Mesendoderm (in vitro differentiated cells): ENCODE results near the gene NCK2.

ENCODE experiments used
- DNase-seq: peaks from one replicate; pipeline ENCODE4 v3.0.0; 2013
- H2AK5ac ChIP-seq: 2 replicates; pipeline ENCODE4 v1.6.1; 2013; ENCODE audit warnings: low read length, inconsistent platforms
- H2BK120ac ChIP-seq: 2 replicates; pipeline ENCODE4 v1.6.1; 2013; ENCODE audit warnings: low read depth, mild to moderate bottlenecking, low read length, moderate library complexity, mixed read lengths
- H2BK15ac ChIP-seq: replicated peaks from 2 replicates; pipeline ENCODE4 v1.6.1; 2013; ENCODE audit warnings: low read depth, mild to moderate bottlenecking, moderate library complexity
- H2BK5ac ChIP-seq: 2 replicates; pipeline ENCODE4 v1.6.1; 2013; ENCODE audit warnings: low read length, inconsistent platforms
- H3K18ac ChIP-seq: 2 replicates; pipeline ENCODE4 v1.6.1; 2013; ENCODE audit warnings: mild to moderate bottlenecking, low read length, mixed read lengths
- H3K23ac ChIP-seq: one replicate; pipeline ENCODE4 v1.6.1; 2013; ENCODE audit warnings: low read length
- H3K27ac ChIP-seq: 2 replicates; pipeline ENCODE4 v1.5.1; 2013; ENCODE audit warnings: low read depth, mild to moderate bottlenecking, inconsistent platforms, low read length, moderate library complexity
- H3K27me3 ChIP-seq: 2 replicates; pipeline ENCODE4 v1.6.1; 2013; ENCODE audit warnings: low read length, control low read depth, mild to moderate bottlenecking, inconsistent platforms; ENCODE audit not compliant: insufficient read depth, poor library complexity
- H3K36me3 ChIP-seq: 2 replicates; pipeline ENCODE4 v1.6.1; 2013; ENCODE audit warnings: low read length, inconsistent platforms; ENCODE audit not compliant: control insufficient read depth, insufficient read depth
- H3K4ac ChIP-seq: one replicate; pipeline ENCODE4 v1.6.1; 2013; ENCODE audit warnings: low read depth, mild to moderate bottlenecking, low read length, moderate library complexity
- H3K4me1 ChIP-seq: 2 replicates; pipeline ENCODE4 v1.6.1; 2013; ENCODE audit warnings: low read depth, low read length, inconsistent platforms; ENCODE audit not compliant: control insufficient read depth
- H3K4me2 ChIP-seq: 2 replicates; pipeline ENCODE4 v1.6.1; 2013; ENCODE audit warnings: low read length
- H3K4me3 ChIP-seq: 2 replicates; pipeline ENCODE4 v1.5.1; 2013; ENCODE audit warnings: mild to moderate bottlenecking, low read length
- H3K56ac ChIP-seq: one replicate; pipeline ENCODE4 v1.6.1; 2013; ENCODE audit warnings: low read length
- H3K79me1 ChIP-seq: 2 replicates; pipeline ENCODE4 v1.6.1; 2013; ENCODE audit warnings: low read length, inconsistent platforms
- H3K79me2 ChIP-seq: 2 replicates; pipeline ENCODE4 v1.6.1; 2013; ENCODE audit warnings: mild to moderate bottlenecking, low read length; ENCODE audit not compliant: control insufficient read depth, insufficient read depth
- H3K9ac ChIP-seq: 2 replicates; pipeline ENCODE4 v1.6.1; 2013; ENCODE audit warnings: low read length, inconsistent platforms
- H4K5ac ChIP-seq: one replicate; pipeline ENCODE4 v1.6.1; 2013; ENCODE audit warnings: low read length
- H4K8ac ChIP-seq: one replicate; pipeline ENCODE4 v1.6.1; 2013; ENCODE audit warnings: low read depth, mild to moderate bottlenecking, control low read depth, low read length, moderate library complexity
- WGBS: extraction: QIAGEN DNeasy Blood & Tissue Kit; methylation state at CpG from one replicate; pipeline ENCODE4 v1.1.7; 2013; ENCODE audit warnings: low lambda C conversion rate, missing lambda C conversion rate; ENCODE audit not compliant: insufficient coverage; ENCODE audit errors: extremely low coverage; 5-methylcytosine and 5-hydroxymethylcytosine counted together

NCK2 gene

DNA sequence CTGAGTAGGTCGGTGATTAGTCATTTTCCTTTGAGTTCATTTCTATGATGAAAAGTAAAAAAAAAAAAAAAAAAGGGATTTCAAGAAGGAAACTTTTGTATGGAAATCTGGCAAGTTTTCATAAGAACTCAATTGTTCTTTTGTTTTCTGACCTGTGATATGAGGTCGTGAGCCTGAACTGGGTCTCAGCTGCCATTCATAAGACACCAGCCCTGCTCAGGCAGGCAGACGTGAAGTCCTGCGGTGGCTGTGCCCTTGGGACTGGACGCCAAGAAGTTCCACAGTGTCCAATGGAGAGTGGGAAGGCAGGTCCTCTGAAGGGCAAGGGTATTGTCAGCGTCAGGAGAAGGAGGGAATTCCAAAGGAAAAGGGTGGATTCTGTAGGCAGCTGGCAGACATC, 183.9 kb downstream of the NCK2 start:
- Histone ChIP-seq H2BK5ac (no peak overlapping the region), H3K23ac (no peak overlapping the region), H3K27ac (no peak overlapping the region), H3K36me3 (no peaks in the 10 kb centered on the region), H4K5ac (no peak overlapping the region), H3K4me1 (no peaks in the 10 kb centered on the region), H3K4ac (no peak overlapping the region), H3K56ac (no peak overlapping the region), H3K4me2 (no peak overlapping the region), H3K79me2 (no peaks in the 10 kb centered on the region), H2AK5ac (no peak overlapping the region), H2BK15ac (no peak overlapping the region), H3K18ac (no peak overlapping the region), H4K8ac (no peak overlapping the region), H3K4me3 (no peak overlapping the region), H3K27me3 (no peaks in the 10 kb centered on the region), H3K79me1 (no peaks in the 10 kb centered on the region), H3K9ac (no peak overlapping the region), H2BK120ac (no peak overlapping the region)
- no CpG with 5 or more reads among the region's 6 CpGs for WGBS
- DNase-seq, result no peak

DNA sequence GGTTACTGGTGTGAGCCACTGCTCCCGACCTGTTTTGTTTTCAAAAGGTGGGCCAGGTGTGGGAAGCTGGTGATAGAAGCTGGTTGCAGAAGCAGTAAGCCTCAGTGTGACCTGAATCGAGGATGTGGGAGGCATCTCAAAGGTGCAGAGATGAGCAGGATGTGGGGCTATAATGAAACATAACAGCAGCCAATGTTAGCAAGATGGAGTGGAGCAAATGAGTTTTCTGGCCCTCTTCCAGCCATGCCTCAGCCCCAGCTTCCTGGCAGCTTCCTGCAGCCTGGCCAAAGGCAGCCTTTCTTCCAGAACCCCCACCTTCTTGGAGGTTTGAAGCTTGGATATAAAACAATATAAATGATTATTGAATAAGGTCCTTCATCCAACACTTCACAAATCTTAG, 184.8 kb downstream of the NCK2 start:
- H2BK5ac ChIP-seq, result no peak overlapping the region
- no peak overlapping the region for H2BK120ac ChIP-seq
- H4K5ac ChIP-seq, result no peak overlapping the region
- H3K36me3 ChIP-seq, result no peaks in the 10 kb centered on the region
- no peak overlapping the region for H3K18ac ChIP-seq
- no peaks in the 10 kb centered on the region for H3K79me2 ChIP-seq
- H3K4me3 ChIP-seq, result no peak overlapping the region
- no peak overlapping the region for H3K27ac ChIP-seq
- H3K9ac ChIP-seq, result no peak overlapping the region
- H3K79me1 ChIP-seq, result no peaks in the 10 kb centered on the region
- no peaks in the 10 kb centered on the region for H3K4me1 ChIP-seq
- no peaks in the 10 kb centered on the region for H3K27me3 ChIP-seq
- H4K8ac ChIP-seq, result no peak overlapping the region
- H3K4me2 ChIP-seq, result no peak overlapping the region
- WGBS, result no CpG with 5 or more reads among the region's 2 CpGs
- H2BK15ac ChIP-seq, result no peak overlapping the region
- no peak for DNase-seq
- H3K4ac ChIP-seq, result no peak overlapping the region
- no peak overlapping the region for H3K23ac ChIP-seq
- H3K56ac ChIP-seq, result no peak overlapping the region
- no peak overlapping the region for H2AK5ac ChIP-seq

DNA sequence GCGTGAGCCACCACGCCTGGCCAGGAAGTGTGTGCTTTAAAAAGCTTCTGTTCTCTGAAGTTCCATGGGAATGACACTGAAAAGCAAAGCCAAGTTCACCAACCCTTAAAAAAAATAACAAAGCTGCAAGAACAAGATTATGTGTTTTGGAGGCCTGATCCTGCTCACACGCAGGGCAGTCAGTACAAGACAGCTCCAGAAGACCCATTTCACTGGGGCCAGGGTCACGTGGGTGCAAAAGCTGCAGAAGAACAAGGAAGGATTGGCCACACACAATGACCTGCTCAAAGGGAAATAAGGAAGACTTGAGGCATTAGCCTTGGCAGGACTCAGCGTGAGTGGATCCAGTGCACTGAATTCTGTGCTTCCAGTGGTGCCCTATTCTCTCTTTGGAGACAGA, 187.9 kb downstream of the NCK2 start:
- Histone ChIP-seq H2BK5ac (no peak overlapping the region), H3K36me3 (no peaks in the 10 kb centered on the region), H3K4me1 (no peaks in the 10 kb centered on the region), H3K79me2 (no peaks in the 10 kb centered on the region), H2BK15ac (no peak overlapping the region), H2BK120ac (no peak overlapping the region), H4K8ac (no peak overlapping the region), H3K4me2 (no peak overlapping the region), H2AK5ac (no peak overlapping the region), H3K27ac (no peak overlapping the region), H3K79me1 (no peaks in the 10 kb centered on the region), H3K56ac (no peak overlapping the region), H3K9ac (no peak overlapping the region), H3K27me3 (no peaks in the 10 kb centered on the region), H3K23ac (no peak overlapping the region), H3K4ac (no peak overlapping the region), H3K18ac (no peak overlapping the region), H3K4me3 (no peak overlapping the region), H4K5ac (no peak overlapping the region)
- no peak for DNase-seq
- no CpG with 5 or more reads among the region's 5 CpGs for WGBS

DNA sequence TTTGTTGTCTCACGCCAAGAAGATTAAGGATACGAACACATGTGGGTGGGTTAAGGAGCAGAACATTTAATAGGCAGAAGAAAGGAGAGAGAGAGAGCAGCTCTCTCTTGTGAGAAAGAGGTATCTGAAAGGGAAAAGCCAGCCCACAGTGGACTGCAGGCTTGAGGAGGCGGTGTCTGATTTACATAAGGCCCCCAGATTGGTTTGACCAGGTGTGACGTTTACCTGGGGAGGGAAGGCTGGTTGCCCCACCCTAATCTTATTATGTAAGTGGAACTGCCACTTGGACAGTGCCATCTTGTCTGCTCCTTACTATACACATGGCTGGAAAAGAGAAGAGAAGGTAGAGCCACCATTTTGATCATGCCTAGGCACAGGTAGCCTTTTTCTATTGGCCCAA, 189.2 kb downstream of the NCK2 start:
- WGBS, result no CpG with 5 or more reads among the region's 4 CpGs
- H3K4ac ChIP-seq, result no peak overlapping the region
- H3K36me3 ChIP-seq, result no peaks in the 10 kb centered on the region
- no peak overlapping the region for H2BK5ac ChIP-seq
- H4K8ac ChIP-seq, result no peak overlapping the region
- H3K27me3 ChIP-seq, result no peaks in the 10 kb centered on the region
- H2AK5ac ChIP-seq, result no peak overlapping the region
- no peak overlapping the region for H3K4me3 ChIP-seq
- H3K23ac ChIP-seq, result no peak overlapping the region
- no peak overlapping the region for H3K9ac ChIP-seq
- no peak overlapping the region for H4K5ac ChIP-seq
- no peaks in the 10 kb centered on the region for H3K79me2 ChIP-seq
- no peak overlapping the region for H3K27ac ChIP-seq
- H3K4me2 ChIP-seq, result no peak overlapping the region
- H3K18ac ChIP-seq, result no peak overlapping the region
- no peak overlapping the region for H2BK120ac ChIP-seq
- no peaks in the 10 kb centered on the region for H3K4me1 ChIP-seq
- no peak overlapping the region for H2BK15ac ChIP-seq
- DNase-seq, result no peak
- no peak overlapping the region for H3K56ac ChIP-seq
- H3K79me1 ChIP-seq, result no peaks in the 10 kb centered on the region

DNA sequence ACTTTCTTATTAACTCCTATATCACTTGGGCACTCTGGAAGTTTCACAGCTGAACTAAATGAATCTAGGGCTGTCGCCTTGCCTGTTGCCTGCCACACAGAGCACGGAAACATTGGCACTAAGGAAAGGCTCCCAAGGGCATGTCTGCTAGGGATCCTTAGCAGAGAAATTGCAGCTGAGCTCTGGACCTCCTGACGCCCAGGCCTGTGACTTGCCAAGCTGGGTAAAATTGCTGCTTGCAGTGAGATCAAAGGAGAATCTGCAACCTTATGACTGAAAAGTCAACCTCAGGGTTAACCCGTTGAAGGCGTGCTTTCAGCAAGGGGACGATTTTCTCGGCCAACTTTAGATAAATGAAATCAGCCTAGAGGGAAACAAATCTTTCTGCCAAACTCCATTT, 189.8 kb downstream of the NCK2 start:
- H3K56ac ChIP-seq, result no peak overlapping the region
- no peaks in the 10 kb centered on the region for H3K4me1 ChIP-seq
- no peak overlapping the region for H3K4ac ChIP-seq
- no peak for DNase-seq
- no CpG with 5 or more reads among the region's 7 CpGs for WGBS
- no peak overlapping the region for H3K9ac ChIP-seq
- H3K36me3 ChIP-seq, result no peaks in the 10 kb centered on the region
- no peaks in the 10 kb centered on the region for H3K79me2 ChIP-seq
- no peak overlapping the region for H3K27ac ChIP-seq
- no peak overlapping the region for H4K5ac ChIP-seq
- no peak overlapping the region for H2AK5ac ChIP-seq
- H2BK5ac ChIP-seq, result no peak overlapping the region
- no peaks in the 10 kb centered on the region for H3K79me1 ChIP-seq
- no peak overlapping the region for H3K18ac ChIP-seq
- no peak overlapping the region for H2BK15ac ChIP-seq
- no peak overlapping the region for H3K23ac ChIP-seq
- H3K4me2 ChIP-seq, result no peak overlapping the region
- no peaks in the 10 kb centered on the region for H3K27me3 ChIP-seq
- H3K4me3 ChIP-seq, result no peak overlapping the region
- no peak overlapping the region for H2BK120ac ChIP-seq
- H4K8ac ChIP-seq, result no peak overlapping the region

DNA sequence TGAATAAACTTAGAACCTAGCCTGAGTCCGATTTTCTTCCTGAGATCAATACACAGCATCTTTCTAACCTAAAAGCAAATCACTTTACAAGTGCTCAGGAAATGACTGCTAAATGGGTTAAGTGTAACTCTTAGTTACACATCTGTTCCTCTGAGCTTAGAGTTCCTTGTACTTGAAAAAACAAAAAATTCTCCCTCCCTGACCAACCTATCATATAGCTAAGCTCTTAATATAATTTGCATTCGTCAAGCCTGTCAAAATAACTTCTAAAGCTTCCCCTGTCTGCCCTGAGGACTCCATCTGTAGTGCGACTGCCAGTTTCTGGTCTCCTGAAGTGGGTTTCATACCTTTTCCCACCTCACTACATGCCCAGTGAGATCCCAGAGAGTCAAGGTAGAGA, 190.4 kb downstream of the NCK2 start:
- Histone ChIP-seq H2BK5ac (no peak overlapping the region), H3K18ac (no peak overlapping the region), H3K4me2 (no peak overlapping the region), H3K4ac (no peak overlapping the region), H3K79me2 (no peaks in the 10 kb centered on the region), H2AK5ac (no peak overlapping the region), H3K23ac (no peak overlapping the region), H4K5ac (no peak overlapping the region), H3K4me1 (no peaks in the 10 kb centered on the region), H2BK120ac (no peak overlapping the region), H3K27me3 (no peaks in the 10 kb centered on the region), H3K56ac (no peak overlapping the region), H4K8ac (no peak overlapping the region), H3K79me1 (no peaks in the 10 kb centered on the region), H3K27ac (no peak overlapping the region), H2BK15ac (no peak overlapping the region), H3K9ac (no peak overlapping the region), H3K4me3 (no peak overlapping the region), H3K36me3 (no peaks in the 10 kb centered on the region)
- no CpG with 5 or more reads among the region's 3 CpGs for WGBS
- no peak for DNase-seq
